Breast epithelium (tissue), 3 donors: Measurements from ENCODE around the gene KCND2.

Experiments
- POLR2AphosphoS5 ChIP-seq, 3 donors: sonication (generic); formaldehyde crosslinking; IDR thresholded peaks; one replicate each; pipeline ENCODE4 v1.6.1; 2017; ENCODE audit warnings: antibody characterized with exemption in 3 of 3
- TF ChIP-seq, protein P1 (sequence below), 3 donors: fragments of 450-650 bp; IDR thresholded peaks; one replicate each; pipeline ENCODE4 v1.5.1; 2016 to 2017; ENCODE audit warnings: antibody characterized with exemption in 3 of 3, mild to moderate bottlenecking in 3 of 3, moderate library complexity in 3 of 3

DNA sequence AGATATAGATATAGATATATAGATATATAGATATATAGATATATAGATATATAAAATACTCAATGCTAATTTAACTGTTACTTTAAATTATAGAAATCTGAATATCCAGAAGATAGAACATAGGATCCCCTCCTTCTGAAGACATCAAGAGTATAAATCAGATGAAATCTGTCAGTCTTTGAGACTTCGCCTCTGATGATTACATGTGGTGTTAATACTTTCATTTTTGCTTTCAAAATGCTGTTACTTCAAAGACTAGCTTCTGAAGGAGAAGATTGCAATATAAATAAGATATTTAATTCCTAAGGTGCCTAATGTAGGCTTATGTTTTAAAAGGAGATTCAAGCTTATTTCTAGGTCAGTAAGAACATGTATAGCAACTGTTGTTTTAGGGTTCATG, 404.6 kb downstream of the KCND2 start:
- TF ChIP-seq, protein P1, sequence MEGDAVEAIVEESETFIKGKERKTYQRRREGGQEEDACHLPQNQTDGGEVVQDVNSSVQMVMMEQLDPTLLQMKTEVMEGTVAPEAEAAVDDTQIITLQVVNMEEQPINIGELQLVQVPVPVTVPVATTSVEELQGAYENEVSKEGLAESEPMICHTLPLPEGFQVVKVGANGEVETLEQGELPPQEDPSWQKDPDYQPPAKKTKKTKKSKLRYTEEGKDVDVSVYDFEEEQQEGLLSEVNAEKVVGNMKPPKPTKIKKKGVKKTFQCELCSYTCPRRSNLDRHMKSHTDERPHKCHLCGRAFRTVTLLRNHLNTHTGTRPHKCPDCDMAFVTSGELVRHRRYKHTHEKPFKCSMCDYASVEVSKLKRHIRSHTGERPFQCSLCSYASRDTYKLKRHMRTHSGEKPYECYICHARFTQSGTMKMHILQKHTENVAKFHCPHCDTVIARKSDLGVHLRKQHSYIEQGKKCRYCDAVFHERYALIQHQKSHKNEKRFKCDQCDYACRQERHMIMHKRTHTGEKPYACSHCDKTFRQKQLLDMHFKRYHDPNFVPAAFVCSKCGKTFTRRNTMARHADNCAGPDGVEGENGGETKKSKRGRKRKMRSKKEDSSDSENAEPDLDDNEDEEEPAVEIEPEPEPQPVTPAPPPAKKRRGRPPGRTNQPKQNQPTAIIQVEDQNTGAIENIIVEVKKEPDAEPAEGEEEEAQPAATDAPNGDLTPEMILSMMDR (IDR thresholded peaks at IDR 0.05), result no peak
- no peak for TF ChIP-seq POLR2AphosphoS5 (IDR thresholded peaks at IDR 0.05)
